A204.1 (cell line): ENCODE data around the gene UBA1.

ENCODE experiments used
- FAIRE-seq: peaks from 2 replicates; lab custom pipeline; 2012; peaks lifted over from hg19 to GRCh38; lab: Jason Lieb, UNC

Gene UBA1

DNA sequence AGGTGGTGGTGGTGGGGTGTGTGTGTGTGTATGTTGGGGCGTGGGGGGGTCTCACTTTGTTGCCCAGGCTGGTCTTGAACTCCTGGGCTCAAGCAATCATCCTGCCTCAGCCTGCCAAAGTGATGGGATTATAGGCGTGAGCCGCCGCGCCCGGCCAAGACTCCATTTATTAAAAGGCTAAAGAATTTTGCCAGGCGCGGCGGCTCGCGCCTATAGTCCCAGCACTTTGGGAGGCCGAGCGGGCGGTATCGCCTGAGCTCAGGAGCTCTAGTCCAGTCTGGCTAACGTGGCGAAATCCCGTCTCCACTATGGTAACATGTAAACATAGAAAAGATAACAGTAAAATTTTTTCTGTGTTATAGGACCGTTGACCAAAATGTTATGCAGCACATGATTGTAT is 3.7 kb upstream of the UBA1 start:
- no peak for FAIRE-seq

- FAIRE-seq, result peak; percentile 84
Measured at GRCh38 chrX:47190445-47191269, 3.0 kb upstream of the UBA1 start.

- FAIRE-seq, result no peak
Measured at GRCh38 chrX:47191331-47191730, 2.3 kb upstream of the UBA1 start.

DNA sequence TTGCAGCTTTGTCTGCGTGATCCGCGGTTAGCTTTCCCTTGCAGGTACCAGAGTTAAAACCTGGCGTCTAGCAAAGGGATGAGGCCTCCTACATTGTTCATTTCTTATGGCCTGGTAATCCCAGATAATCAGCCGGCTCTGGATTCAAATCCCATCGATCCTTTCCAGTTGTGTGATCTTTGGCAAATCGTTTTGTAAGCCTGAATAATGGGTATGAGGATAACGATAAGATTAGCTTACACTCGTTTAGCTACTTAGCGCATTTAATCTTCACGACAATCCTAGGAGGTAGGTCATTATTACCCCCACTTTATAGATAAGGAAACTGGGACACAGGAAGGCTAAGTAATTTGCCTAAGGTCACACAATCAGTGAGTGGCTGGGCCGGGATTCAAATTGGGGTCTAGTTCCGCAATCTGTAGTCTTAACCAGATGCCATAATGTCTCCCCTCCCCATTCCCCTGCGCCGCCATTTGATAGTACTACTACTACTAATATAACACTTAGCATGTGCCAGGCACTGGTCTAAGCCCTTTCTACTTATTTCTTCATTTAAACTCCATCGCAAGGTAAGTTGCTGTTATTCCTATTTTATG is 1.7 kb upstream of the UBA1 start:
- FAIRE-seq, result no peak

DNA sequence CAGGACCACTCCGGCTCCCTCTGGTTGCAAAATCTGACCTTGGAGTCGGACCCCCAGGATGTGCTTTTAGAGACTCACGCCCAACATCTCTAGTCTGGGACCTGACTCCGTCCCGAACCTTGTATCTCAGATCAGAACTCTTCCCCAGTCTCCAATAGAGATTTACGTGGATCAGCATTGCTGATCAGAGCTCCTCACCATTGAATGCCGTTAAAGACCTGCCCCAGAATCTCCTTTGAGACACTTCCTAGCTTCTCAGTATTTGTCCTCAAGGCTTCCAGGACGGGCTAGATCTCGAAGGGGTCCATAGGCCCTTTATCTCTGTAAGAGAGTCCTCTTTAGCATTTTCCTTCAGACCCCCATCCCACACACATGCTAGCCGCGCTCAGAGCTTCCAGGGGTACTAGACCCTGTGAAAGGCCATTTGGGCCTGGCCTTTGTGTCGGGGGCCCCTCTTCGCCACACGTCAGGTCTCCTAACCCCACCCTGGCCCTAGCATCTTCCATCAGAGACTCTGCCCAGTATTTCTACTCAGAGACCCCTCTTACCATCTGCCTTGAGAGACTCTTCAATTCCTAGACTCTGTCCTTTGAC is 662 bp downstream of the UBA1 start:
- no peak for FAIRE-seq

DNA sequence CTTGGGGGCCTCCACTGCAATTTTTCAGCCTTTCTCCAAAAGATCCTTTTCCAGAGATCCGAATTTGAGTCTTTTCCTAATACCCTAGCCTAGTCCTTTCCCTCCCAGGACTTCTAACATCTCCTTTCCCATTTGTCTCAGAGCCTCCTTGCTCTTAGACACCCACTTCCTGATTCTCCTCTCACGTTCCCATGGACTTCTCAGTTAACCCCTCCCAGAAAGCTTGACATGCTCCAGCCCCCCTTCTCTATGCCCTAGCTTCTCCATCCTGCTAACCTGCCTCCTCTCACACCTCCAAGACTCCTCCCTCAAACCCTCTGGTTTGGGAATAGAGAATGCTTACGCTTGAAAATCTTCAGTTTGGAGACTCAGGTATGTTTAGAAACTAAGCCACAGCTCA is 2.5 kb downstream of the UBA1 start:
- no peak for FAIRE-seq

DNA sequence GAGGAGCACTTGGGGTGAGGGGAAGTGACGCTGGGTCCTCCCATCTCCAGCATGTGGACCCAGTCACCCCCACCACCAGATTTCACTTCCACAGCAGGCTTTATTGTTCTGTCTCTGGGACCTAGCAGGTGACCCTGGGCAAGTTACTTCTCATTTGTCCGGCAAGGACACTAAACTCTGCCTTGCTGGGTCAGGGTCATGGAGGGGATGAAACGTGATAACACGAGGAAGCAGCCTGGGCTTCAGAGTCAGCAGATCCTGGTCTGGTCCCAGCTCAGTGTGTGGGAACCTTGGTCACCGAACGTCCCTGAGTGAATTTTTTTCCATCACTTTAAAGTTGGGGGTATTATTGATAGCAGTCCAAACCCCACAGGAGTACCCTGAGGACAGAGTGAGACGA is 3.9 kb downstream of the UBA1 start:
- no peak for FAIRE-seq

- no peak for FAIRE-seq
Measured at GRCh38 chrX:47198026-47198686, 4.5 kb downstream of the UBA1 start.

- FAIRE-seq, result no peak
Measured at GRCh38 chrX:47198687-47199080, 5.1 kb downstream of the UBA1 start.

- FAIRE-seq, result no peak
Measured at GRCh38 chrX:47199286-47199685, 5.7 kb downstream of the UBA1 start.

DNA sequence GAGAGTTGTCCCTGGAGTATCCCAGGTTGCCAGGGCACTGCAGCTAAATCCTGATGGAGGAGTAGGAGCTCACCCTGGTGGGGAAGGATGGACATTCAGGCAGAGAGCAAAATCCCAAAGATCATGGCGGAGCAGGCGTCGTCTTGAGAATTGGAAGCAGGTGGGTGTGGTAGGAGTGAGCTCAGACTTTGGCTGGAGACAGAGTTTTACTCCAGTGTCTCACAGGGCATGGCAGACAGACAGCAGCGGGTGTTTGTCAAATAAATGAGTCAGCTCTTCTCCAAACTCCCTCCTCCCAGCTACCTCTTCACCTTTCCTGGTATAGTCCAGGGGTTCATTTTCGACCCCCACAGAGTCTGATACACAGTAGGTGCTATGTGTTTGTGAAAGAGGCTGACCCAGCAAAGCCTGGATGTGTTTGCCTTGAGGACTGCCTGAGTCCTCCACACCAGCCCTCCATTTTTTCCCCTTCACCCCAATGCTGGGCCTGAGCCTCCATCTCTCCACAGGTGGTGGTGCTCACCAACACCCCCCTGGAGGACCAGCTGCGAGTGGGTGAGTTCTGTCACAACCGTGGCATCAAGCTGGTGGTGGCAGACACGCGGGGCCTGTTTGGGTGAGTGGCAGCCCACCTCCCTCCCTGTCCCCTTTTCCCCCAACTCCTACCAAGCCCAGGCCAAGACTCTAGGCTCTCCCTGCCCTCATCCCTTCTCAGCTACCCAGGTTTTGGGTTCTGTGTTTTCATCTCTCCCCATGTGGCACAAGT is 6.9 kb downstream of the UBA1 start:
- no peak for FAIRE-seq

DNA sequence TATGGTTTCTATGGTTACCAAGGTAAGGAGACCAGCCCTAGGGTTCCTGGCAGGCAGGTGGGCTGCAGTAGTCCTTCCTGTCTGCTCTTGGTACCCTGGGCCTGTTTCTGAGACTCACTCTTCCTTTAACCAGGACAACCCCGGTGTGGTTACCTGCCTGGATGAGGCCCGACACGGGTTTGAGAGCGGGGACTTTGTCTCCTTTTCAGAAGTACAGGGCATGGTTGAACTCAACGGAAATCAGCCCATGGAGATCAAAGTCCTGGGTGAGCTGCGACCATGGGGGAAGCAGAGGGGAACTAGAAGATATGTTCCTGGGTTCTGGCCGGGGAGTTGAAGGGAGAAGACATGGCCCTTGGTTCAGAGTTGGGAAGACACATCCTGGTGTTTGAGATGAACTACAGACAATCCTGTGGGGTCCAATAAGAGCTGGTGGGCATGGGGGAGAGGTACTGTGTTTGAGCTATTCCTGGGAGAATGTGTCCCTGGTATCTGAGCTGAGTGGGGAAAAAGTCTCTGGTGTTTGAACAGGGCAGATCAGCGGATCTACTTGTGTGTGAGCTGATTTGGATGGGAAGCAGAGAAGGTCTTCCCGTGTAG is 7.8 kb downstream of the UBA1 start:
- no peak for FAIRE-seq

- no peak for FAIRE-seq
Measured at GRCh38 chrX:47202316-47202715, 8.7 kb downstream of the UBA1 start.

- no peak for FAIRE-seq
Measured at GRCh38 chrX:47202877-47203276, 9.2 kb downstream of the UBA1 start.

- no peak for FAIRE-seq
Measured at GRCh38 chrX:47204970-47205369, 11.3 kb downstream of the UBA1 start.

- FAIRE-seq, result no peak
Measured at GRCh38 chrX:47206316-47206715, 12.7 kb downstream of the UBA1 start.

GRCh38 chrX:47208108-47208507 is 14.5 kb downstream of the UBA1 start:
- FAIRE-seq, result no peak

GRCh38 chrX:47209508-47210238 is 16.0 kb downstream of the UBA1 start:
- no peak for FAIRE-seq

DNA sequence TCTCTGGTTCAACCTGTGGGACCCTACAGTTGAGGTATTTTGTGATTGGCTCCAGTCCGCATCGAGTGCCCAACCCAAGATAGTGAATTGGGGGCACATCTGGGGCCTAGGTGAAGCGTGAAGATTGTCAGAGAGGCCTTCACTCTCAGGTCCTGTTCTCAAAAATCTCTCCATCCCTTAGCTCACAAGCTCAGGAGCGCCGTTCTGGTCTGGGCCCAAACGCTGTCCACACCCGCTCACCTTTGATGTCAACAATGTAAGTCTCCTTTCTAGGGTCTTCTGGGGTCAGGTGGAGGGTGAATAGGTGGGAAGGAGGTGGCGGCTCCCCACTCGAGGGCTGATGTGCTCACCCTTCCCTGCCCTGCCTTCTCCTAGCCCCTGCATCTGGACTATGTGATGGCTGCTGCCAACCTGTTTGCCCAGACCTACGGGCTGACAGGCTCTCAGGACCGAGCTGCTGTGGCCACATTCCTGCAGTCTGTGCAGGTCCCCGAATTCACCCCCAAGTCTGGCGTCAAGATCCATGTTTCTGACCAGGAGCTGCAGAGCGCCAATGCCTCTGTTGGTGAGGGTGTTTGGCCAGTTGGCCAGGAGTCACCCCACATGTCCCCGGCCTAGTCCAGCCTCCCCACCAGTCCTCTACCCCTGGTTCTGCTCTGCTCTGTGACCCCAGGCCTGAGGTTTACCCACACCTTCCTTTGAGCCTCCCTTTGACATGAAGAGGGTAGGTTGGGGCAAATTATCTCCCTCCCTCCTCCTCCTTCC is 17.2 kb downstream of the UBA1 start:
- no peak for FAIRE-seq
